HG03135 (cell line): ENCODE data around the gene ASPHD2.

Source experiments
- ATAC-seq: cut with Tn5 transposase; IDR thresholded peaks from one replicate; pipeline ENCODE4 v1.9.1; 2021; ENCODE audit warnings: mild to moderate bottlenecking, moderate library complexity; ENCODE audit not compliant: unreplicated experiment

ASPHD2 gene

GRCh38 chr22:26471522-26471921 is 42.5 kb downstream of the ASPHD2 start:
- no peak for ATAC-seq

DNA sequence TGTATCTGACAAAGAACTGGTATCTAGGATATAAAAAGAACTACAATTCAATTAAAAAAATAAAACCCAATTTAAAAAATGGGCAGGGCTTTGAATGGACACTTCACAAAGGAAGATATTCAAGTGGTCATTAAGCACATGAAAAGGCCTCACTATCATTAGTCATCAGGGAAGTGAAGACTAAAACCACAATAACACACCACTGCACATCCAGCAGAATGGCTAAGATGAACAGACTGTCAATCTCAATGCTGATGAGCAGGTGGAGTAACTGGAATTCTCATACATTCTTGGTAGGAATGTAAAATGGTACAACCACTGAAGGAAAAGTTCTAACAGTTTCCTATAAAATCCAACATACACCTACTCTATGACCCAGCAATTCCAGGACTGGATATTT is 45.6 kb downstream of the ASPHD2 start:
- no peak for ATAC-seq

DNA sequence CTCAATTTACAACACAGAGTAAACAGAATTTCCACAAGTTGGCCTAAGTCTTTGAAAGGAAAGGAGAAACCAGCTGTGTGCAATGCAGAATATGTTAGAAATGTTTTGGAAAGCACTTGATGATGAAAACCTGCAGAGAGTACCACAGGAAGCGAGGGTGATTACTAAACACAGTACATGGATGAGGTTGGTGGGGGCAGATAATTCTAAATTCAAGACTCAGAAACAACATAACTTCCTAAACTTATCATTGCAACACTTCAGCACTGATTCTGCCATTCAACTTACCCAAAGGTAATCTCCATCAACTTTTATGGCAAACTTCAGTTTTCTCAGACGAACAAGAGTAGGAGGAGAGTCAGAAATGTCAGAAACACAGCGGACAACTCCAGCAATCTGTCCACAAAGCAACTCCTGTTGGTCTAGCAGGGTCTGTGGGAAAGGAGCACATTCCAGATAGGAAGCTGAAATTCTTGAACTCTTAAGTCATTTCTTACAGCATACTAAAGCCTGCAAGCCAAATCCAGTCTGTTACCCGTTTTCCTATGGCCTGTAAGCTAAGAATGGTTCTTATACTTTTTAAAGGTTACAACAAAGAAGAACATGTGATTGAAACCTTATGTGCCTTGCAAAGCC is 47.8 kb downstream of the ASPHD2 start:
- no peak for ATAC-seq

DNA sequence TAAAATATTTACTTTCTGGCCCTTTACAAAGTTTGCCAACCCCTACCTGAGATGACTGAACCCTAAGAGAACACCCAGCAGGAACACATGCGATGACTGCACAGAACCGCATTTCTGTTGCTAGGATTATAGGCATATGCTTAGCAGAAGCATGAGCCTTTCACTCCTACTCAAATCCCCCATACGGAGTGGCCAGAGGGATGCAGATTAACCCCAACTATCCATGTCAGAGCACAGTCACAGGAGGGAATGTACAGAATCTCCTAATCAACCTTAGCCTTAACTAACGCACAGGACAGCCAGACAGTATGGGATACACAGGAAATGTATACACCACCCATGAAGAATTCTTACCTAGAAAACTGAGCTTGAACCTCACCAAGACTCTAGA is 48.3 kb downstream of the ASPHD2 start:
- no peak for ATAC-seq

- ATAC-seq, result no peak
Measured at GRCh38 chr22:26479043-26479791, 50.2 kb downstream of the ASPHD2 start.

GRCh38 chr22:26479792-26480610 is 50.9 kb downstream of the ASPHD2 start:
- ATAC-seq, result no peak

GRCh38 chr22:26480611-26480932 is 51.5 kb downstream of the ASPHD2 start:
- ATAC-seq, result no peak

- no peak for ATAC-seq
Measured at GRCh38 chr22:26481112-26481693, 52.1 kb downstream of the ASPHD2 start.

DNA sequence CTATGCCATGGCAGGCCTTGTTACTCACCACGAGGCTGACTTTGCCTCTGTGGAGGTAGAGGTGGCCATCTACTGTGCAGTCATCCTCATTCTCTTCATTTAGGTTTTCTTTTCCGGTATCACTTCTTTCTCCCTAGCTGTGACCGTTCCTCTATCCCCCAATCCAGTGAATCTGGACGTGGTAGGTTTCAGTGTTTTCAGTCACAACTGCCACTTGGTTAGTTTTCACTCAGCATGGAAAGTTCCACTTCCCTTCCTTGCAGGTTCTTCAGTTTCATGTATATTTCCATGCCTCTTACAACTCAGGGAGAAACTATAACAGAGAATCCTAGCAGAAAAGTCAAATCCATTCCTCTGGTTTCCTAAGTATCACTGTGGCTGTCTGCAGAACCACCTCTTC is 52.6 kb downstream of the ASPHD2 start:
- ATAC-seq, result no peak

- no peak for ATAC-seq
Measured at GRCh38 chr22:26482161-26482560, 53.1 kb downstream of the ASPHD2 start.

GRCh38 chr22:26483043-26483438 is 54.0 kb downstream of the ASPHD2 start:
- peak; percentile 5 for ATAC-seq

- ATAC-seq, result peak; percentile 58
Measured at GRCh38 chr22:26483439-26484359, 54.6 kb downstream of the ASPHD2 start, which contains the start of the genes HPS4 and SRRD. Gene HPS4, minus strand, starts transcription at chr22:26483783. Its CDS starts 2,021 bp downstream, at chr22:26481762. Gene SRRD, plus strand, starts transcription at chr22:26483877. Its CDS starts 14 bp downstream, at chr22:26483891.

- no peak for ATAC-seq
Measured at GRCh38 chr22:26484360-26484706, 55.3 kb downstream of the ASPHD2 start.

DNA sequence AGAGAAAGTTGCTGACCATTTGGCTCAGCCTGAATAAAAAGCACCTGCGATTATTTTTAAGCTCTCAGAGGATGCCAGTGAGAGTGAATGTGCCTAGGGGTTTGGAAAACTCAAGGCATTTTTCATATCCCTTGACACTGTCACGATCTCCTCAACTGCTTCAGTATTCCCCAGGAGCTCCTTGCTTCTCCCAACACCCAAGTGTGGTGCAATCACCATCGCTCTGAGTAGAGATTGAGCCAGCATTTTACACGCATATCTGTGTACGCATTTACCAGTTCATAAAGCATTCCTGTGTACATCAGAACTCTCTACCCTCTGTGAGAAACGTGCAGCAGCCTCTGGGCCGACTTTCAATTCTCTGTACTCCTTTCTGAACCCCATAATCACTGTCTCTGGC is 56.0 kb downstream of the ASPHD2 start:
- no peak for ATAC-seq

GRCh38 chr22:26485806-26486390 is 56.8 kb downstream of the ASPHD2 start:
- no peak for ATAC-seq

DNA sequence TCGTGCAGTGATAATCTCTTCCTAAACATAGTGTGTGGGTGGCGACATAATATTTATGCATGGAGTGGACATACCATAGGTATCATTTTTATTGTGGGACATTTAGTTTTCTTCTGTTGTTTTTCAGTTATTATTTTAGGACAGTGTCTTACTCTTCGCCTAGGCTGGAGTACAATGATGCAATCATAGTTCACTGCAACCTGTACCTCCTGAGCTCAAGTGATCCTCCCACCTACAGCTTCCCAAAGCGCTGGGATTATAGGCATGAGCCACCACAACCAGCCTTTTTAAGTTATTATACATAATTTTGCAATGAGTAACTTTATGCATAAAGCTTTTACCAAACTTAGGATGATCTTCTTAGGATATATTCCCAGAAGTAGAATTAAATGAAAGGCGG is 57.3 kb downstream of the ASPHD2 start:
- ATAC-seq, result no peak

- ATAC-seq, result no peak
Measured at GRCh38 chr22:26487996-26488395, 58.9 kb downstream of the ASPHD2 start.

DNA sequence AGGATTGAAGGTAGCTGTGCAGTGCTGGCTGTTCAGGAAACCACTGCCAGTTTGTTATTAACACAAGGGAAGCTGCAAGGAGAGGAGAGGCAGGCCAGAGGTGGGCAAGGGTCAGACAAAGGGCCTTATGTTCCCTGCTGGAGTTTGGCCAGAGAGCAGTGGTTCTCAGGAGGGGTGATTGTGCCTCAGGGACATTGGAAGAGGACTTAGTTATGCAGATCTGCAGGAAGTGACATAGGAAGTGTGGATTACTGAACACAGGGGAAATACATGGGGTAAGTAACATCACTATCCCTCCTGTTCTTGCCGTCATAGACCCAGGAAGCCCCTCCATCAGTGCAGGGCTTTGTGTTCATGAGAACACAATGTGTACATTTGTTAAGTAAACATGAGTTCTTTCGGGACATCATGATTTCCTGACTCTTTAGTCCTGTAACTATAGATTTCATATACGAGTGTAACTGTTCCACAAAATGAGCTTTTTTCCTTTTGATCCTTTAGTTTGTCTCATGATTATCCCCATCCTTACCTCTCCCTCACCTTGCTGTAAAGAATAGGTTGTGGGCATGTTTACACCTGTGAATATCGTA is 60.5 kb downstream of the ASPHD2 start:
- no peak for ATAC-seq

- ATAC-seq, result no peak
Measured at GRCh38 chr22:26492220-26492619, 63.2 kb downstream of the ASPHD2 start.

DNA sequence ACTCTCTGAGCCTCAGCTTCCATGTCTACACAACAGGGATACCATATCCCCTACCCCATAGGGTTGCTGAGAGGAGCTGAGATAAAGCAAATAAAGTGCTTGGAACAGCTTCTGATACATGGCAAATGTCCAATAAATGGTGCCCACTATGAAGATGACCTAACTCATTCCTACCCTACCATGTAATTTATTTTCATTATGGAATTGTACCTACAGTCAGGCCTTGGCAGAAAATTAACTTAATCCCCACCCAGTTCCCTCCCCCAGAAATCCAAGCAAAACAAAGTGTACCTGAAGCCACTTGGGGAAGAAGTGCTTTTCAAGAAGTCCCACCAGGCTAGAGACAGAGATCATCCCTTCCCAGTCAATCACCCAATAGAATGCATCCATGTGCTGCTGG is 65.4 kb downstream of the ASPHD2 start:
- no peak for ATAC-seq
